GM23248 (cell line): ENCODE results near the gene SLC44A5. TPM values are rescaled to one million over a fixed set of nuclear protein-coding genes. Genes with fewer than 3 reads are reported as not detected.

Source experiments
- DNase-seq: peaks from one replicate; pipeline ENCODE4 v3.0.0-alpha.2; 2015
- H2AFZ ChIP-seq: fragments of 200-600 bp; sonication (generic); 2 replicates; pipeline ENCODE4 v1.6.1; 2016; ENCODE audit warnings: antibody characterized with exemption
- H3F3A ChIP-seq: fragments of 200-600 bp; sonication (generic); 2 replicates; pipeline ENCODE4 v1.6.1; 2016; ENCODE audit warnings: mild to moderate bottlenecking, antibody characterized with exemption, mixed run types; ENCODE audit not compliant: insufficient read depth
- H3K27ac ChIP-seq: fragments of 200-600 bp; sonication (generic); 2 replicates; pipeline ENCODE4 v1.5.1; 2016; ENCODE audit warnings: mild to moderate bottlenecking
- H3K27me3 ChIP-seq: fragments of 200-600 bp; sonication (generic); replicated peaks from 2 replicates; pipeline ENCODE4 v1.6.1; 2016; ENCODE audit warnings: mild to moderate bottlenecking; ENCODE audit not compliant: insufficient read depth
- H3K36me3 ChIP-seq: fragments of 200-600 bp; sonication (generic); 2 replicates; pipeline ENCODE4 v1.6.1; 2016; ENCODE audit warnings: low read depth, mild to moderate bottlenecking
- H3K4me1 ChIP-seq: fragments of 200-600 bp; sonication (generic); 2 replicates; pipeline ENCODE4 v1.6.1; 2016; ENCODE audit warnings: mild to moderate bottlenecking; ENCODE audit not compliant: insufficient read depth
- H3K4me2 ChIP-seq: fragments of 200-600 bp; sonication (generic); one replicate; pipeline ENCODE4 v1.6.1; 2016; ENCODE audit warnings: mild to moderate bottlenecking; ENCODE audit not compliant: unreplicated experiment
- H3K4me3 ChIP-seq: fragments of 200-600 bp; sonication (generic); 2 replicates; pipeline ENCODE4 v1.5.1; 2016; ENCODE audit warnings: mild to moderate bottlenecking
- H3K79me2 ChIP-seq: fragments of 200-600 bp; sonication (generic); 2 replicates; pipeline ENCODE4 v1.6.1; 2016; ENCODE audit warnings: mild to moderate bottlenecking; ENCODE audit not compliant: insufficient read depth
- H3K9ac ChIP-seq: fragments of 200-600 bp; sonication (generic); 2 replicates; pipeline ENCODE4 v1.6.1; 2016; ENCODE audit warnings: mild to moderate bottlenecking
- H3K9me2 ChIP-seq: fragments of 200-600 bp; sonication (generic); 2 replicates; pipeline ENCODE4 v1.6.1; 2016; ENCODE audit warnings: mixed run types, mild to moderate bottlenecking, moderate library complexity; ENCODE audit not compliant: insufficient read depth
- H3K9me3 ChIP-seq: fragments of 200-600 bp; sonication (generic); one replicate; pipeline ENCODE4 v1.6.1; 2017; ENCODE audit warnings: low read depth
- H4K20me1 ChIP-seq: fragments of 200-600 bp; sonication (generic); 2 replicates; pipeline ENCODE4 v1.6.0; 2016; ENCODE audit not compliant: insufficient read depth
- EZH2 ChIP-seq: fragments of 200-600 bp; sonication (generic); IDR thresholded peaks from 2 replicates; pipeline ENCODE4 v1.6.1; 2018; ENCODE audit warnings: antibody characterized with exemption, mild to moderate bottlenecking; ENCODE audit not compliant: insufficient read depth, poor library complexity, severe bottlenecking
- EZH2phosphoT487 ChIP-seq: fragments of 200-600 bp; sonication (generic); IDR thresholded peaks from 2 replicates; pipeline ENCODE4 v1.6.1; 2018; ENCODE audit warnings: antibody characterized with exemption, moderate library complexity, mild to moderate bottlenecking, low read depth; ENCODE audit not compliant: insufficient read depth
- WGBS, 2 experiments: methylation state at CpG; one replicate each; pipeline ENCODE4 v1.1.6; 2015 to 2017; ENCODE audit warnings: low lambda C conversion rate in 2 of 2, low coverage in 1 of 2; ENCODE audit errors: missing lambda C conversion rate in 2 of 2; 5-methylcytosine and 5-hydroxymethylcytosine counted together
- in situ Hi-C: fragments of 300-500 bp; cut with MboI; formaldehyde crosslinking; loops from 2 replicates; pipeline ENCODE4 v1.15.0; 2020
- polyA plus RNA-seq: library from polyadenylated mRNA; unstranded; fragments of >200 nt; fragmentation: Nextera tagmentation; extraction: Ambion mirVana; gene quantifications from 2 replicates; pipeline ENCODE4 v1.2.1, GENCODE V29; 2016
- total RNA-seq: library from RNA; depleted of rRNA; stranded (reverse); fragments of >200 nt; shearing (Covaris generic); gene quantifications from 2 replicates; pipeline ENCODE4 v1.2.3, GENCODE V29; 2014

The SLC44A5 gene
- total and polyA plus RNA-seq, 2 experiments from 2014 or later, result not detected

DNA sequence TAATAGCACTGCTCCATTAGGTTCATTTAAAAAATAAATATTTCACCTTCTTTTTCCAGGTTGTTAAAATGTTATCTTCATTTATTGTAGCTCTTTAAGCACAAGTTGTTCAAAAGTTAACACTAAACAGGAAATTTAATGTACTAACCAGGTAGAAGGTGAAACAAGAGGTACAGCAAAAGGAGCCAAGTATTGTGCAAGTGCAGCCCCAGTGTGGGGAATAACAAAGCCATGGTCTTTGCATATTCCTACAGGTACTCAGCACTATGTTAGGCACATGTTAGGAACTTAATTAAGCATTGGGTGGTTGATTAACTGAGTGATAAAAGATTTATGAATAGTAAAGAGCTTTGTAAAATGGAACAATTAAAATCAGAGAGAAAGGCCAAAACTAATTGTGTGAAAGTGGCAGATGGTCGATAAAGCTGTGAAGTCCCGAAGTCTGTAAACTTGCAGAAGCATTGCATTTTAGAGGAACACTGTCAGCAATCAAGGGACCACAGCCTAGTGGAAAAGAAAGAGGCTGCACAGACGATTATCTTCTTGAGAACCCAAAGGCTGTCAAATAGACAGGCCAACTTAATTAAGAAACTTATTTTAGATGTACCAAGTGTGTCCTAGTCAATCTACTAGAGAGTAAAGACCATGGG, 185.8 kb downstream of the SLC44A5 start:
- Histone ChIP-seq H3K36me3 (no peaks in the 10 kb centered on the region), H3K79me2 (no peaks in the 10 kb centered on the region), H3K27me3 (no peaks in the 10 kb centered on the region), H3F3A (no peaks in the 10 kb centered on the region), H3K27ac (no peak overlapping the region), H4K20me1 (no peaks in the 10 kb centered on the region), H3K4me1 (no peaks in the 10 kb centered on the region), H3K9ac (no peak overlapping the region), H3K4me3 (no peak overlapping the region), H3K9me3 (peaks cover 4% of the 10 kb centered on the region), H2AFZ (no peak overlapping the region), H3K4me2 (no peak overlapping the region), H3K9me2 (no peaks in the 10 kb centered on the region)
- 2 to 4% methylated on average over 3 of the region's 3 CpGs for WGBS, 2 experiments
- in situ Hi-C loops, result no loop called here
- no peak for DNase-seq
- TF ChIP-seq EZH2phosphoT487 (no peak), EZH2 (no peak)

GRCh38 chr1:75423616-75424015, 187.3 kb downstream of the SLC44A5 start:
- Histone ChIP-seq H3K27ac (no peak overlapping the region), H3K4me2 (no peak overlapping the region), H4K20me1 (no peaks in the 10 kb centered on the region), H2AFZ (no peak overlapping the region), H3K9ac (no peak overlapping the region), H3K79me2 (no peaks in the 10 kb centered on the region), H3F3A (no peaks in the 10 kb centered on the region), H3K9me3 (peaks cover 4% of the 10 kb centered on the region), H3K4me1 (no peaks in the 10 kb centered on the region), H3K9me2 (no peaks in the 10 kb centered on the region), H3K27me3 (no peaks in the 10 kb centered on the region), H3K36me3 (no peaks in the 10 kb centered on the region), H3K4me3 (no peak overlapping the region)
- 38 to 47% methylated on average over 5 of the region's 5 CpGs for WGBS, 2 experiments
- in situ Hi-C loops, result no loop called here
- no peak for DNase-seq
- TF ChIP-seq EZH2 (no peak), EZH2phosphoT487 (no peak)

DNA sequence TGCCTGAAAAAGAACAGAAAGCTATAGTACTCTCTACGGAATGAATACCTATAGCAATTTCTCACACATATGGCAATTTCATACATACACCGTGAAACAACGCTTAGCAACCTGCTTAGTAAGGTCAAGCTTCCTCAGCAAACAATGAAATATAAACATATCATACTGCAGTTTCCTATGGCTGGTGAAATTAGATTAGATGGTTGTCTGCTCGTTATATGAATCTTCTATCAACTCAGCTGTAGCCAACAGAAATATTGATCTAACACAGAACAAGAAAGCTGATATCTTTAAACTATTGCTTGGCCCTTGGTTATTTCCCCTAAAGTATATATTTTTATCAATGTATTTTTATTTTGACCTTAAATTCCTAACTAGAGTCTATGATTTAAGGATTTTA, 187.8 kb downstream of the SLC44A5 start:
- WGBS, 2 experiments, result 26 to 34% methylated on average over 4 of the region's 4 CpGs
- no peak for DNase-seq
- Histone ChIP-seq H3K9me3 (peaks cover 4% of the 10 kb centered on the region), H3K4me2 (no peak overlapping the region), H3K27me3 (no peaks in the 10 kb centered on the region), H3K9ac (no peak overlapping the region), H3K36me3 (no peaks in the 10 kb centered on the region), H3K27ac (no peak overlapping the region), H3K4me1 (no peaks in the 10 kb centered on the region), H3K4me3 (no peak overlapping the region), H2AFZ (no peak overlapping the region), H3F3A (no peaks in the 10 kb centered on the region), H4K20me1 (no peaks in the 10 kb centered on the region), H3K79me2 (no peaks in the 10 kb centered on the region), H3K9me2 (no peaks in the 10 kb centered on the region)
- TF ChIP-seq EZH2 (no peak), EZH2phosphoT487 (no peak)
- in situ Hi-C loops, result no loop called here

DNA sequence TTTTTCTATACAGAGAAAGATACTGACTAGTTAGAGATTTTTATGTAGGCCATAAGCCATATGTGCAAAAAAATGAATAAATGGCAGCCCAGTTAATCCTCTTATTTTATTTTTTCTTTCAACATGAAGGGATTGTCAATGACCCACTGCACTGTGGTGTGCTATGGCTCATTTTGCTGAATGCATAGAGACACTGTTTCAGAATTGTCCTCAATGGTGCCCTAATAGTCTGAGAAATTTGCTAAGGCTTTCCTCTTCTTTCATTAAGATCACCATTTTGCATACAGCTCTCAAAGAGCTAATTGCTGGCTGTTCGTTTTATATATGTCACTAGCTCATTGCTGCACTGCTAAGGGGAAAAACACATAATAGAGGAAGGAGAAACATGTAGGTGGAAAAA, 189.5 kb downstream of the SLC44A5 start:
- Histone ChIP-seq H3K36me3 (no peaks in the 10 kb centered on the region), H2AFZ (no peak overlapping the region), H3K4me1 (no peaks in the 10 kb centered on the region), H3K9ac (no peak overlapping the region), H3K27ac (no peak overlapping the region), H3F3A (no peaks in the 10 kb centered on the region), H3K79me2 (no peaks in the 10 kb centered on the region), H4K20me1 (no peaks in the 10 kb centered on the region), H3K27me3 (no peaks in the 10 kb centered on the region), H3K4me2 (no peak overlapping the region), H3K9me2 (no peaks in the 10 kb centered on the region), H3K9me3 (peaks cover 4% of the 10 kb centered on the region), H3K4me3 (no peak overlapping the region)
- TF ChIP-seq EZH2phosphoT487 (no peak), EZH2 (no peak)
- DNase-seq, result no peak
- WGBS, 2 experiments, result 5 to 18% methylated on average over 1 of the region's 1 CpG
- in situ Hi-C loops, result no loop called here
